HEK293 (cell line): ENCODE measurements around the gene NAV1.

ENCODE experiments used
- AEBP2 ChIP-seq: fragments of 450-650 bp; formaldehyde crosslinking; IDR thresholded peaks from 2 replicates; pipeline ENCODE4 v1.5.1; 2016; ENCODE audit warnings: missing biosample characterization, missing genetic modification characterization, borderline replicate concordance
- CTCF ChIP-seq: fragments of 450-650 bp; formaldehyde crosslinking; IDR thresholded peaks from 2 replicates; pipeline ENCODE4 v1.5.1; 2016; ENCODE audit warnings: missing biosample characterization, missing genetic modification characterization
- ZBTB7A ChIP-seq: fragments of 450-650 bp; formaldehyde crosslinking; IDR thresholded peaks from 2 replicates; pipeline ENCODE4 v1.5.1; 2016; ENCODE audit warnings: low read depth, missing biosample characterization, missing genetic modification characterization
- ZBTB8A ChIP-seq: fragments of 450-650 bp; formaldehyde crosslinking; IDR thresholded peaks from 2 replicates; pipeline ENCODE4 v1.5.1; 2016; ENCODE audit warnings: missing biosample characterization, missing genetic modification characterization
- ZNF76 ChIP-seq: fragments of 450-650 bp; formaldehyde crosslinking; IDR thresholded peaks from 2 replicates; pipeline ENCODE4; 2016; ENCODE audit warnings: low read depth, missing biosample characterization, missing genetic modification characterization, borderline replicate concordance
- ZNF843 ChIP-seq: fragments of 450-650 bp; formaldehyde crosslinking; IDR thresholded peaks from 2 replicates; pipeline ENCODE4 v1.5.1; 2016; ENCODE audit warnings: missing biosample characterization, missing genetic modification characterization

DNA sequence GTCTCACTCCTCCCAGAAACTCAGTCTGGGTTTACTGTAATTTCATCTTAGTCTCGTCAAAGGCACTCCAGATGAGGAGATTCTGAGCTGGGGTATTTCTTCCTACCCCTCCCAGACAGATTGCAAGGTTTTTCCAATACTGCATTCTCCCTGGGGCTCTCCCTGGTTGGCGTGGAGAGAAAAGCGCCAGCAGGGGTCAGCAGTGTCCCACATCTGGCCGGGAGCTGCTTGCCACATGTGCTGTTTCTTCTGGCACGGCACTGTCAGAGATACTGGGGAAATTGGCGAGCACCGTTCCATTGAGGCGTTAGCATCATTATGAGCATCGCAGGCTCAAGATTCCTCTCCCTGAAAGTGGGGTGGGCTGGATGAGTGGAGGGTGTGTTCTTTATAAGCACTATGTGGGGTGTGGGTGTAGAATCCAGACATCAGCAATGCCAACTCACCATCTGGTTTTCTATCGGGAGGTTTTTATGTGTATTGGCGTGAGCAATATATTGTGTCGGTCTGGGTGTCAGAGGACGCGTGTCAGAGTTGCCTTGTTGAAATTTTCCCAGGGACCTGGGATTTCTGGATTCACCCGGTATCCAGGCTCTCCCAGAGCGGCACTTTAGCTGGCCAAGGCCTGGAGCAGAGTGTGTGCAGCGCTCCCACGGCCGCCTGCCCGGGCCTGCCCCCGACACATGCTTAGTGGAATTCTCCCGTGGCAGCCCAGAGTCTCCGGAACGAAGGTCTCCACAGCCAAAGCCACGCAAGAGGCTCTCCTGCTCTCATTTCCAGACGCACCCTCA lies 8.0 kb upstream of the NAV1 start:
- TF ChIP-seq ZBTB7A (tag by site-specific recombination) (no peak), ZNF76 (tag by site-specific recombination) (no peak), ZBTB8A (tag by site-specific recombination) (no peak), CTCF (peak; percentile 87), AEBP2 (tag by site-specific recombination) (no peak), ZNF843 (no peak)
